Panc1 (cell line): ENCODE measurements around the gene SLC16A11. TPM values are rescaled to one million over a fixed set of nuclear protein-coding genes. Genes with fewer than 3 reads are reported as not detected.

ENCODE experiments used
- ATAC-seq: fragments of 200-7000 bp; cut with Tn5 transposase; 2 replicates; pipeline ENCODE4 v1.9.1; 2020; ENCODE audit warnings: mild to moderate bottlenecking, moderate library complexity
- BruUV-seq: library from RNA; stranded (reverse); fragments of 400-500 nt; replicated peaks from 2 replicates; lab custom pipeline; 2021; lab: Mats Ljungman, UMichigan
- CTCF ChIA-PET: fragments of 300-600 bp; sonication (Branson Sonifier 250); formaldehyde crosslinking; loops from one replicate; lab custom pipeline; 2022; ENCODE audit warnings: antibody characterized with exemption; lab: Charles Lee
- POLR2A ChIA-PET: fragments of 300-600 bp; sonication (Branson Sonifier 250); formaldehyde crosslinking; loops from one replicate; lab custom pipeline; 2022; ENCODE audit warnings: antibody characterized with exemption; lab: Charles Lee
- DNase-seq: peaks from one replicate; pipeline ENCODE4 v3.0.0-alpha.2; 2010; ENCODE audit warnings: low read depth, low spot score
- H3K27ac ChIP-seq: 2 replicates; pipeline ENCODE4 v1.5.1; 2011; ENCODE audit warnings: mild to moderate bottlenecking, low read length, inconsistent platforms
- H3K27me3 ChIP-seq: fragments of 200-500 bp; sonication (Bioruptor generic); 2 replicates; pipeline ENCODE4 v1.6.0; 2014; ENCODE audit warnings: low read length, inconsistent platforms; ENCODE audit not compliant: control insufficient read depth, insufficient read depth
- H3K36me3 ChIP-seq: fragments of 200-500 bp; sonication (Bioruptor generic); 2 replicates; pipeline ENCODE4 v1.5.1; 2014; ENCODE audit warnings: inconsistent platforms, mild to moderate bottlenecking, low read length, moderate library complexity; ENCODE audit not compliant: control insufficient read depth, insufficient read depth
- H3K4me1 ChIP-seq: 2 replicates; pipeline ENCODE4 v1.5.1; 2011; ENCODE audit warnings: inconsistent platforms, mild to moderate bottlenecking, low read length, moderate library complexity; ENCODE audit not compliant: control insufficient read depth, insufficient read depth
- H3K4me3 ChIP-seq, 2 experiments: 2 replicates each; pipeline ENCODE4 v1.5.1; 2011 to 2012; ENCODE audit warnings: low read depth in 2 of 2, low read length in 2 of 2, mild to moderate bottlenecking in 2 of 2, inconsistent platforms in 1 of 2, moderate library complexity in 1 of 2
- H3K9me3 ChIP-seq: fragments of 200-500 bp; sonication (Bioruptor generic); 2 replicates; pipeline ENCODE4 v1.5.1; 2014; ENCODE audit warnings: low read depth, mild to moderate bottlenecking, inconsistent platforms, low read length, moderate library complexity; ENCODE audit not compliant: control insufficient read depth, insufficient read depth
- CTCF ChIP-seq: fragments of 450-650 bp; IDR thresholded peaks from 2 replicates; pipeline ENCODE4 v1.5.1; 2017; ENCODE audit warnings: mild to moderate bottlenecking
- POLR2AphosphoS5 ChIP-seq: IDR thresholded peaks from 2 replicates; pipeline ENCODE4 v1.6.1; 2012; ENCODE audit warnings: mild to moderate bottlenecking, low read depth, low read length, moderate library complexity
- SIN3A ChIP-seq: IDR thresholded peaks from 2 replicates; pipeline ENCODE4 v1.6.1; 2012; ENCODE audit warnings: low read depth, mild to moderate bottlenecking, low read length, moderate library complexity, borderline replicate concordance; ENCODE audit not compliant: insufficient read depth
- TCF7L2 ChIP-seq: IDR thresholded peaks from 2 replicates; pipeline ENCODE4 v1.6.1; 2011; ENCODE audit warnings: mild to moderate bottlenecking, low read depth, low read length, inconsistent platforms
- in situ Hi-C: cut with HindIII; loops from 2 replicates; pipeline ENCODE4 v1.10.0; 2016; ENCODE audit warnings: low sequenced_read_pairs, low pct_unique_long_range_greater_than_20kb
- intact Hi-C: fragments of 100-400 bp; cut with micrococcal nuclease; formaldehyde crosslinking; loops from one replicate; pipeline ENCODE4 v1.10.0; 2022; ENCODE audit not compliant: unreplicated experiment
- total RNA-seq: library from RNA; stranded (reverse); gene quantifications from one replicate; pipeline ENCODE4 v1.2.1, GENCODE V29; 2021; ENCODE audit not compliant: unreplicated experiment
- TF ChIP-seq, protein P1 (sequence below), 2 experiments: IDR thresholded peaks; 2 replicates each; pipeline ENCODE4 v1.6.1; 2011 to 2012; ENCODE audit warnings: low read depth in 2 of 2, control low read depth in 1 of 2, low read length in 1 of 2, mild to moderate bottlenecking in 1 of 2, moderate library complexity in 1 of 2; ENCODE audit not compliant: insufficient read depth in 1 of 2

The SLC16A11 gene
- total RNA-seq, 1 experiment from 2014 or later: not detected

GRCh38 chr17:7029659-7030058 lies 14.2 kb downstream of the SLC16A11 start:
- POLR2A ChIA-PET: no interaction called here

DNA sequence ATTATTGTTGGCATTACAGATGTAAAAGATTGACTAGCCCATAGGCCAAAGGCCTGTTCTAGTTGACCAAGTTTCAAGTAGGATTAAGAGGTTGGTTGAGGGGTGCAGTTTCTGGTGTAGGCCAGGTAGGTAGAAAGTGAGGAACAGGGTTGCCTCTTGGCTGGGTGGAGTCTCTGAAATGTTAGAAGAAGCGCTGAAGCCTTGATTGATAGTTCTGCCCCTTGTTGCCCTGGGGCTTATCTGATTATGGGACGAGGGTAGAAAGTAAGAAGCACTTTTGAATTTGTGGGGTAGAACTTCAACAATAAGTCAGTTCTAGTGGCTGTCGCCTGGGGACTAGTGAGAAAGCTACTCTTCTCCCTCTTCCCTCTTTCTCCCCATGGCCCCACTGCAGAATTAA lies 14.8 kb downstream of the SLC16A11 start:
- DNase-seq (no peak), ATAC-seq (no peak)
- H3K4me3 ChIP-seq: no peak overlapping the region
- in situ Hi-C loops: no loop called here
- intact Hi-C loops: no loop called here
- no peaks in the 10 kb centered on the region for H3K36me3 ChIP-seq
- CTCF ChIA-PET: no interaction called here
- no peaks in the 10 kb centered on the region for H3K9me3 ChIP-seq
- TF ChIP-seq CTCF (no peak), SIN3A (no peak), POLR2AphosphoS5 (no peak), TCF7L2 (no peak)
- TF ChIP-seq, protein P1, sequence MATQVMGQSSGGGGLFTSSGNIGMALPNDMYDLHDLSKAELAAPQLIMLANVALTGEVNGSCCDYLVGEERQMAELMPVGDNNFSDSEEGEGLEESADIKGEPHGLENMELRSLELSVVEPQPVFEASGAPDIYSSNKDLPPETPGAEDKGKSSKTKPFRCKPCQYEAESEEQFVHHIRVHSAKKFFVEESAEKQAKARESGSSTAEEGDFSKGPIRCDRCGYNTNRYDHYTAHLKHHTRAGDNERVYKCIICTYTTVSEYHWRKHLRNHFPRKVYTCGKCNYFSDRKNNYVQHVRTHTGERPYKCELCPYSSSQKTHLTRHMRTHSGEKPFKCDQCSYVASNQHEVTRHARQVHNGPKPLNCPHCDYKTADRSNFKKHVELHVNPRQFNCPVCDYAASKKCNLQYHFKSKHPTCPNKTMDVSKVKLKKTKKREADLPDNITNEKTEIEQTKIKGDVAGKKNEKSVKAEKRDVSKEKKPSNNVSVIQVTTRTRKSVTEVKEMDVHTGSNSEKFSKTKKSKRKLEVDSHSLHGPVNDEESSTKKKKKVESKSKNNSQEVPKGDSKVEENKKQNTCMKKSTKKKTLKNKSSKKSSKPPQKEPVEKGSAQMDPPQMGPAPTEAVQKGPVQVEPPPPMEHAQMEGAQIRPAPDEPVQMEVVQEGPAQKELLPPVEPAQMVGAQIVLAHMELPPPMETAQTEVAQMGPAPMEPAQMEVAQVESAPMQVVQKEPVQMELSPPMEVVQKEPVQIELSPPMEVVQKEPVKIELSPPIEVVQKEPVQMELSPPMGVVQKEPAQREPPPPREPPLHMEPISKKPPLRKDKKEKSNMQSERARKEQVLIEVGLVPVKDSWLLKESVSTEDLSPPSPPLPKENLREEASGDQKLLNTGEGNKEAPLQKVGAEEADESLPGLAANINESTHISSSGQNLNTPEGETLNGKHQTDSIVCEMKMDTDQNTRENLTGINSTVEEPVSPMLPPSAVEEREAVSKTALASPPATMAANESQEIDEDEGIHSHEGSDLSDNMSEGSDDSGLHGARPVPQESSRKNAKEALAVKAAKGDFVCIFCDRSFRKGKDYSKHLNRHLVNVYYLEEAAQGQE (IDR thresholded peaks at IDR 0.05; ENCODE audit: insufficient read depth in 1 of 2, low read depth in 2 of 2, low read length in 1 of 2): no peak
- POLR2A ChIA-PET: no interaction called here
- no peaks in the 10 kb centered on the region for H3K4me1 ChIP-seq
- BruUV-seq: no TSS peak
- no peak overlapping the region for H3K27ac ChIP-seq
- H3K27me3 ChIP-seq: no peaks in the 10 kb centered on the region

More at GRCh38 chr17:7029659-7030058, 14.2 kb downstream of the SLC16A11 start:
- Histone ChIP-seq H3K9me3 (no peaks in the 10 kb centered on the region), H3K27me3 (no peaks in the 10 kb centered on the region), H3K4me3 (no peak overlapping the region), H3K4me1 (no peaks in the 10 kb centered on the region; the same call in 1 of the 2 replicates), H3K36me3 (no peaks in the 10 kb centered on the region), H3K27ac (no peak overlapping the region)
- no peak for ATAC-seq
- DNase-seq: no peak
- in situ Hi-C loops (no loop called here), intact Hi-C loops (no loop called here)
- no peak for TF ChIP-seq POLR2AphosphoS5
- TF ChIP-seq, protein P1 (IDR thresholded peaks at IDR 0.05; ENCODE audit: insufficient read depth in 1 of 2, low read depth in 2 of 2, low read length in 1 of 2): no peak
- no peak for TF ChIP-seq CTCF
- TF ChIP-seq TCF7L2: no peak
- no peak for TF ChIP-seq SIN3A
- BruUV-seq: no TSS peak
- CTCF ChIA-PET: no interaction called here
